ENCODE measurements around the gene EHHADH. TPM values are rescaled to one million over a fixed set of nuclear protein-coding genes. Genes with fewer than 3 reads are reported as not detected.
"Not testable (repeated sequence)": the region's sequence is repeated elsewhere in the genome, so short reads cannot be mapped to it uniquely, and the experiment has no call there.

Gene EHHADH
- 10 to 100 TPM in 1 of 2 donors, 1 to 10 TPM in 1; 4.0 to 17.9 TPM for total RNA-seq

GRCh38 chr3:185253645-185254410 lies at the start of gene EHHADH:
EHHADH (minus strand) TSS chr3:185254049; CDS start chr3:185254022, 27 bp downstream.
- H3K4me1 ChIP-seq (replicated peaks): no peaks in the 10 kb centered on the region
- no peaks in the 10 kb centered on the region for H3K9me3 ChIP-seq
- peak within 1 kb of the TSS; percentile 68 to 72 for H3K27ac ChIP-seq
- no peaks in the 10 kb centered on the region for H3K27me3 ChIP-seq (replicated peaks; ENCODE audit: insufficient read depth)
- 4% methylated on average over 53 of the region's 53 CpGs for WGBS
- H3K36me3 ChIP-seq: no peaks in the 10 kb centered on the region
- H3K4me3 ChIP-seq: peak within 1 kb of the TSS; percentile 52
- DNase-seq (ENCODE audit: low spot score): peak; percentile 69
- intact Hi-C loops (cut with DNase I): no loop called here
- TF ChIP-seq, protein P1, sequence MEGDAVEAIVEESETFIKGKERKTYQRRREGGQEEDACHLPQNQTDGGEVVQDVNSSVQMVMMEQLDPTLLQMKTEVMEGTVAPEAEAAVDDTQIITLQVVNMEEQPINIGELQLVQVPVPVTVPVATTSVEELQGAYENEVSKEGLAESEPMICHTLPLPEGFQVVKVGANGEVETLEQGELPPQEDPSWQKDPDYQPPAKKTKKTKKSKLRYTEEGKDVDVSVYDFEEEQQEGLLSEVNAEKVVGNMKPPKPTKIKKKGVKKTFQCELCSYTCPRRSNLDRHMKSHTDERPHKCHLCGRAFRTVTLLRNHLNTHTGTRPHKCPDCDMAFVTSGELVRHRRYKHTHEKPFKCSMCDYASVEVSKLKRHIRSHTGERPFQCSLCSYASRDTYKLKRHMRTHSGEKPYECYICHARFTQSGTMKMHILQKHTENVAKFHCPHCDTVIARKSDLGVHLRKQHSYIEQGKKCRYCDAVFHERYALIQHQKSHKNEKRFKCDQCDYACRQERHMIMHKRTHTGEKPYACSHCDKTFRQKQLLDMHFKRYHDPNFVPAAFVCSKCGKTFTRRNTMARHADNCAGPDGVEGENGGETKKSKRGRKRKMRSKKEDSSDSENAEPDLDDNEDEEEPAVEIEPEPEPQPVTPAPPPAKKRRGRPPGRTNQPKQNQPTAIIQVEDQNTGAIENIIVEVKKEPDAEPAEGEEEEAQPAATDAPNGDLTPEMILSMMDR (IDR thresholded peaks at IDR 0.05): no peak
- TF ChIP-seq POLR2AphosphoS5 (IDR thresholded peaks at IDR 0.05) (peak; percentile 62), POLR2A (IDR thresholded peaks at IDR 0.05) (peak; percentile 52)

DNA sequence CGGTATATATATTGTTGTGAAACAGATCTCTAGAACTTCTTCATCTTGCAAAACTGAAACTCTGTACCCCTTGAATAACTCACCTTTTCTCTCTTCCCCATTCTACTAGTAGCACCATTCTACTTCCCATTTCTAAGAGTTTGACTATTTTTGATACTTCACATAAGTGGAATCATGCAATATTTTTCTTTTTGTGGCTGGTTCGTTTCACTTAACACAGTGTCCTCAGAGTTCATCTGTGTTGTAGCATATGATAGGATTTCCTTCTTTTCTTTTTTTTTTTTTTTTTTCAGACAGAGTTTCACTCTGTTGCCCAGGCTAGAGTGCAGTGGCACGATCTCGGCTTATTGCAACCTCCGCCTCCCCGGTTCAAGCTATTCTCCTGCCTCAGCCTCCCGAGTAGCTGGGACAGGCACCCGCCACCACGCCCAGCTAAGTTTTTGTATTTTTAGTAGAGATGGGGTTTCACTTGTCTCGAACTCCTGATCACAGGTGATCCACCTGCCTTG lies 46.1 kb upstream of the EHHADH start:
- H3K4me1 ChIP-seq (replicated peaks); intact Hi-C loops (cut with DNase I); H3K36me3 ChIP-seq; H3K4me3 ChIP-seq; H3K27me3 ChIP-seq (replicated peaks; ENCODE audit: insufficient read depth); DNase-seq (ENCODE audit: low spot score); H3K27ac ChIP-seq; H3K9me3 ChIP-seq: not testable (repeated sequence)
- WGBS: 93% methylated on average over 10 of the region's 10 CpGs

DNA sequence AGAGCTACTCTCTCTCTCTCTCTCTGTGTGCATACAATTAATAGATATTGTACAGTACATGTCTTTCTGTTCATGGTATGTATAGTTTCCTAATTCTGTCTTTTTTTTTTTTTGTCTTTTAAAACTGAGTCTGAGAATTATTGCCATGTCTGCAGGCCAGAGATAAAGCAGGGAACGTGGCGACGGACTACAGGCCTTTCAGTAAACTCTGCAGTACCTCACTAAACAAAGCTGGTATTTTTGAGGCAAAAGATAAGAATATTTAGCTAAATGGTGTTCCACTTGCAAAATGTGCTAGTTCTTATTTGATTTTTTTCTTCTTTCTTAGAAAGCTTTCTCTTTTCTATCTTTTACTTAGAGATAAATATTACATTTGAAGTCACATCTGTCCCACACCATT lies 44.0 kb upstream of the EHHADH start:
- Histone ChIP-seq H3K4me3 (no peak overlapping the region), H3K27me3 (replicated peaks; ENCODE audit: insufficient read depth) (no peaks in the 10 kb centered on the region), H3K9me3 (no peaks in the 10 kb centered on the region), H3K4me1 (replicated peaks) (no peaks in the 10 kb centered on the region), H3K36me3 (no peaks in the 10 kb centered on the region), H3K27ac (no peak overlapping the region)
- intact Hi-C loops (cut with DNase I): no loop called here
- WGBS: 96% methylated on average over 3 of the region's 3 CpGs
- no peak for TF ChIP-seq POLR2AphosphoS5 (IDR thresholded peaks at IDR 0.05)
- TF ChIP-seq, protein P1 (IDR thresholded peaks at IDR 0.05): no peak
- no peak for TF ChIP-seq POLR2A (IDR thresholded peaks at IDR 0.05)
- no peak for DNase-seq (ENCODE audit: low spot score)

GRCh38 chr3:185292238-185292637 lies 38.4 kb upstream of the EHHADH start:
- no peaks in the 10 kb centered on the region for H3K9me3 ChIP-seq
- no peaks in the 10 kb centered on the region for H3K27me3 ChIP-seq (replicated peaks; ENCODE audit: insufficient read depth)
- 97% methylated on average over 7 of the region's 7 CpGs for WGBS
- intact Hi-C loops (cut with DNase I): no loop called here
- H3K4me3 ChIP-seq: no peak overlapping the region
- no peak for DNase-seq (ENCODE audit: low spot score)
- H3K27ac ChIP-seq: no peak overlapping the region
- TF ChIP-seq POLR2A (IDR thresholded peaks at IDR 0.05): no peak
- TF ChIP-seq, protein P1 (IDR thresholded peaks at IDR 0.05): no peak
- TF ChIP-seq POLR2AphosphoS5 (IDR thresholded peaks at IDR 0.05): no peak
- H3K36me3 ChIP-seq: no peaks in the 10 kb centered on the region
- H3K4me1 ChIP-seq (replicated peaks): no peaks in the 10 kb centered on the region

- Histone ChIP-seq H3K9me3 (no peaks in the 10 kb centered on the region), H3K36me3 (no peaks in the 10 kb centered on the region), H3K27me3 (replicated peaks; ENCODE audit: insufficient read depth) (no peaks in the 10 kb centered on the region), H3K4me3 (no peak overlapping the region), H3K4me1 (replicated peaks) (no peaks in the 10 kb centered on the region), H3K27ac (no peak overlapping the region)
- TF ChIP-seq POLR2AphosphoS5 (IDR thresholded peaks at IDR 0.05) (no peak), POLR2A (IDR thresholded peaks at IDR 0.05) (no peak)
- TF ChIP-seq, protein P1 (IDR thresholded peaks at IDR 0.05): no peak
- intact Hi-C loops (cut with DNase I): no loop called here
- WGBS: 93% methylated on average over 3 of the region's 3 CpGs
- no peak for DNase-seq (ENCODE audit: low spot score)
Observed at GRCh38 chr3:185290266-185290665, 36.4 kb upstream of the EHHADH start.
